Naive thymus-derived CD8-positive, alpha-beta T cell (primary cell): ENCODE measurements around the gene FGD2. TPM values are rescaled to one million over a fixed set of nuclear protein-coding genes. Genes with fewer than 3 reads are reported as not detected.

Experiments
- ATAC-seq, 2 donors: fragments of 150-1000 bp; cut with Tn5 transposase in 1 of 2; sonication (Bioruptor Pico), chemical (Tn5 transposase) in 1 of 2; 1 replicate in 1 of 2; 2 replicates in 1 of 2; pipeline ENCODE4 v1.10.0; 2021; ENCODE audit warnings: mild to moderate bottlenecking in 2 of 2, moderate library complexity in 2 of 2
- POLR2A ChIA-PET: fragments of 350-600 bp; sonication (Branson Sonifier 250); formaldehyde crosslinking; loops from one replicate; lab custom pipeline; 2021; ENCODE audit warnings: antibody characterized with exemption; lab: Charles Lee
- DNase-seq, 10 donors: peaks; one replicate each; pipeline versions ENCODE4 v3.0.0 to v3.0.0-alpha.2; 2020 to 2022
- H3K27ac Mint-ChIP-seq, 10 donors: one replicate each; pipeline ENCODE4 v1.8.0; 2020 to 2022; ENCODE audit warnings: mild to moderate bottlenecking in 10 of 10, mixed read lengths in 10 of 10, moderate library complexity in 4 of 10, inconsistent platforms in 1 of 10
- H3K27me3 Mint-ChIP-seq, 5 donors: one replicate each; pipeline ENCODE4 v1.8.0; 2021 to 2022; ENCODE audit warnings: mixed read lengths in 5 of 5
- H3K36me3 Mint-ChIP-seq, 3 donors: one replicate each; pipeline ENCODE4 v1.8.0; 2020 to 2022; ENCODE audit warnings: mixed read lengths in 3 of 3, mild to moderate bottlenecking in 2 of 3, inconsistent platforms in 1 of 3
- H3K4me1 Mint-ChIP-seq, 4 donors: one replicate each; pipeline ENCODE4 v1.8.0; 2021 to 2022; ENCODE audit warnings: mixed read lengths in 4 of 4
- H3K4me3 Mint-ChIP-seq, 10 donors: one replicate each; pipeline ENCODE4 v1.8.0; 2020 to 2022; ENCODE audit warnings: mild to moderate bottlenecking in 10 of 10, mixed read lengths in 10 of 10, moderate library complexity in 6 of 10, inconsistent platforms in 1 of 10
- H3K9me3 Mint-ChIP-seq, 9 donors: one replicate each; pipeline ENCODE4 v1.8.0; 2020 to 2022; ENCODE audit warnings: mixed read lengths in 9 of 9, mild to moderate bottlenecking in 3 of 9, inconsistent platforms in 1 of 9, moderate library complexity in 1 of 9
- polyA plus RNA-seq, 3 donors: library from polyadenylated mRNA; unstranded; fragments of 300-500 nt; fragmentation: Illumina TruSeq; gene quantifications; one replicate each; pipeline ENCODE4 v1.2.3, GENCODE V29; 2021
- total RNA-seq, 8 experiments: library from RNA in 2 of 8; stranded (reverse) in 2 of 8; gene quantifications; one replicate each; pipeline ENCODE4 v1.2.3 and lab custom pipeline; 2021 to 2026

FGD2 gene
- total and polyA plus RNA-seq, 5 experiments from 2014 or later, result 0.25 to 7.4 (median 7.2) TPM; not detected in 2

GRCh38 chr6:36963451-36964290 is 41.8 kb upstream of the FGD2 start:
- Mint-ChIP-seq H3K36me3 (peaks cover 0 to 22% (median 0%) of the 10 kb centered on the region in 3 donors), H3K27me3 (no peaks in the 10 kb centered on the region), H3K9me3 (no peaks in the 10 kb centered on the region), H3K4me3 (peak overlapping the region; percentile 18 to 82 (median 58)), H3K4me1 (peaks cover 18 to 42% (median 40%) of the 10 kb centered on the region in 4 donors), H3K27ac (peak overlapping the region; percentile 71 to 96 (median 88))
- DNase-seq (peak in 5 of 10 donors; percentile 32 to 47 (median 42)), ATAC-seq (peak; percentile 74 to 77)
- POLR2A ChIA-PET, result interaction anchor here (0.7 to 1.9 kb wide), 8 partner anchors 9 to 79 kb away, joined by 3 to 11 read pairs (median 4); partner anchors contain the start of genes MTCH1 and PI16

- H3K4me3 Mint-ChIP-seq, result peak overlapping the region in 3 of 10 donors; percentile 25 to 47 (median 35)
- no peaks in the 10 kb centered on the region for H3K9me3 Mint-ChIP-seq
- H3K27me3 Mint-ChIP-seq, result no peaks in the 10 kb centered on the region
- H3K36me3 Mint-ChIP-seq, result peaks cover 0 to 27% (median 0%) of the 10 kb centered on the region in 3 donors
- peak overlapping the region in 9 of 10 donors; percentile 18 to 96 (median 77) for H3K27ac Mint-ChIP-seq
- DNase-seq, result no peak
- POLR2A ChIA-PET, result interaction anchor here (0.8 to 1.9 kb wide), 6 partner anchors 9 to 79 kb away, joined by 3 to 11 read pairs (median 4); partner anchors contain the start of genes MTCH1 and PI16
- peaks cover 18 to 42% (median 40%) of the 10 kb centered on the region in 4 donors for H3K4me1 Mint-ChIP-seq
- ATAC-seq, result no peak
Measured at GRCh38 chr6:36964349-36964748, 41.1 kb upstream of the FGD2 start.

- Mint-ChIP-seq H3K9me3 (no peaks in the 10 kb centered on the region), H3K4me1 (peaks cover 18 to 42% (median 40%) of the 10 kb centered on the region in 4 donors), H3K36me3 (peaks cover 0 to 32% (median 3%) of the 10 kb centered on the region in 3 donors), H3K4me3 (peak overlapping the region in 4 of 10 donors; percentile 15 to 57 (median 41)), H3K27ac (peak overlapping the region; percentile 4 to 91 (median 71)), H3K27me3 (no peaks in the 10 kb centered on the region)
- ATAC-seq (no peak), DNase-seq (no peak)
- POLR2A ChIA-PET, result interaction anchor here (0.6 to 1.9 kb wide), 4 partner anchors 12 to 163 kb away, joined by 3 to 11 read pairs (median 4); partner anchors contain the start of gene MTCH1
Measured at GRCh38 chr6:36964908-36965307, 40.5 kb upstream of the FGD2 start.

GRCh38 chr6:36967301-36967700 is 38.2 kb upstream of the FGD2 start:
- POLR2A ChIA-PET, result no interaction called here
- DNase-seq (no peak), ATAC-seq (no peak)
- Mint-ChIP-seq H3K4me1 (peaks cover 18 to 34% (median 29%) of the 10 kb centered on the region in 4 donors), H3K27ac (peak overlapping the region in 6 of 10 donors; percentile 14 to 86 (median 44)), H3K4me3 (no peak overlapping the region), H3K9me3 (no peaks in the 10 kb centered on the region), H3K36me3 (peaks cover 0 to 56% (median 3%) of the 10 kb centered on the region in 3 donors), H3K27me3 (no peaks in the 10 kb centered on the region)

- ATAC-seq (no peak), DNase-seq (no peak)
- Mint-ChIP-seq H3K27me3 (no peaks in the 10 kb centered on the region), H3K4me3 (no peak overlapping the region), H3K27ac (peak overlapping the region in 2 of 10 donors; percentile 27 to 65), H3K9me3 (no peaks in the 10 kb centered on the region), H3K4me1 (peaks cover 17 to 30% (median 25%) of the 10 kb centered on the region in 4 donors), H3K36me3 (peaks cover 0 to 60% (median 3%) of the 10 kb centered on the region in 3 donors)
- POLR2A ChIA-PET, result no interaction called here
Measured at GRCh38 chr6:36967757-36968156, 37.7 kb upstream of the FGD2 start.

- ATAC-seq, result no peak
- POLR2A ChIA-PET, result no interaction called here
- no peaks in the 10 kb centered on the region for H3K27me3 Mint-ChIP-seq
- H3K36me3 Mint-ChIP-seq, result peaks cover 0 to 66% (median 3%) of the 10 kb centered on the region in 3 donors
- H3K9me3 Mint-ChIP-seq, result no peaks in the 10 kb centered on the region
- H3K27ac Mint-ChIP-seq, result peak overlapping the region in 2 of 10 donors; percentile 27 to 80
- H3K4me1 Mint-ChIP-seq, result peaks cover 11 to 23% (median 18%) of the 10 kb centered on the region in 4 donors
- no peak for DNase-seq
- no peak overlapping the region for H3K4me3 Mint-ChIP-seq
Measured at GRCh38 chr6:36968266-36968977, 37.0 kb upstream of the FGD2 start.

- POLR2A ChIA-PET, result interaction anchor here (0.6 to 1.5 kb wide), 2 partner anchors 16 to 17 kb away, joined by 3 read pairs; partner anchors contain the start of gene MTCH1
- ATAC-seq, result no peak
- Mint-ChIP-seq H3K36me3 (peaks cover 0 to 75% (median 3%) of the 10 kb centered on the region in 3 donors), H3K4me3 (no peak overlapping the region), H3K27me3 (no peaks in the 10 kb centered on the region), H3K9me3 (no peaks in the 10 kb centered on the region), H3K27ac (peak overlapping the region in 1 of 10 donors; percentile 56), H3K4me1 (peaks cover 6 to 15% (median 10%) of the 10 kb centered on the region in 4 donors)
- DNase-seq, result no peak
Measured at GRCh38 chr6:36969240-36969691, 36.2 kb upstream of the FGD2 start.

GRCh38 chr6:36969988-36970891 is 35.2 kb upstream of the FGD2 start:
- Mint-ChIP-seq H3K27me3 (no peaks in the 10 kb centered on the region), H3K4me1 (peaks cover 0 to 5% (median 1%) of the 10 kb centered on the region in 4 donors), H3K36me3 (peaks cover 0 to 84% (median 3%) of the 10 kb centered on the region in 3 donors), H3K9me3 (no peaks in the 10 kb centered on the region), H3K27ac (peak overlapping the region in 2 of 10 donors; percentile 13 to 15), H3K4me3 (no peak overlapping the region)
- POLR2A ChIA-PET, result interaction anchor here (1.0 to 1.5 kb wide), 2 partner anchors 14 to 16 kb away, joined by 3 to 5 read pairs; partner anchors contain the start of gene MTCH1
- DNase-seq, result no peak
- no peak for ATAC-seq

- Mint-ChIP-seq H3K4me3 (no peak overlapping the region), H3K36me3 (peaks cover 0 to 93% (median 8%) of the 10 kb centered on the region in 3 donors), H3K27ac (peak overlapping the region in 1 of 10 donors; percentile 75), H3K9me3 (no peaks in the 10 kb centered on the region), H3K27me3 (no peaks in the 10 kb centered on the region), H3K4me1 (no peaks in the 10 kb centered on the region)
- DNase-seq (no peak), ATAC-seq (no peak)
- POLR2A ChIA-PET, result no interaction called here
Measured at GRCh38 chr6:36970892-36971842, 34.3 kb upstream of the FGD2 start.

GRCh38 chr6:36971921-36972673 is 33.4 kb upstream of the FGD2 start:
- POLR2A ChIA-PET, result no interaction called here
- no peaks in the 10 kb centered on the region for H3K4me1 Mint-ChIP-seq
- H3K36me3 Mint-ChIP-seq, result peaks cover 0 to 95% (median 8%) of the 10 kb centered on the region in 3 donors
- no peaks in the 10 kb centered on the region for H3K9me3 Mint-ChIP-seq
- DNase-seq, result no peak
- H3K27ac Mint-ChIP-seq, result peak overlapping the region in 6 of 10 donors; percentile 1 to 68 (median 42)
- H3K27me3 Mint-ChIP-seq, result no peaks in the 10 kb centered on the region
- ATAC-seq, result no peak
- no peak overlapping the region for H3K4me3 Mint-ChIP-seq
